ENCODE results near the gene VASH1.

The VASH1 gene

GRCh38 chr14:76832503-76832988 lies 71.3 kb downstream of the VASH1 start:
- Histone ChIP-seq H3K9me2 (ENCODE audit: low read depth, low read length) (no peaks in the 10 kb centered on the region), H3K4me2 (ENCODE audit: low read length) (no peak overlapping the region), H3K9ac (ENCODE audit: low read length) (no peak overlapping the region), H4K20me1 (ENCODE audit: insufficient read depth, low read length) (no peaks in the 10 kb centered on the region), H3K9me3 (ENCODE audit: low read length) (no peaks in the 10 kb centered on the region), H3F3A (ENCODE audit: insufficient read depth, low read length) (no peaks in the 10 kb centered on the region), H3K4me1 (ENCODE audit: insufficient read depth, low read length, severe bottlenecking) (no peaks in the 10 kb centered on the region), H3K27ac (ENCODE audit: low read depth, low read length, poor library complexity, severe bottlenecking) (no peak overlapping the region), H3K4me3 (ENCODE audit: low read depth, low read length, poor library complexity, severe bottlenecking) (no peak overlapping the region), H3K27me3 (ENCODE audit: insufficient read depth, low read length) (0 out of 2 replicates have a peak, but pooled peaks cover 10% of the 10 kb centered on the region), H3K36me3 (ENCODE audit: insufficient read depth, low read length) (no peaks in the 10 kb centered on the region), H3K79me2 (ENCODE audit: insufficient read depth, low read length) (no peaks in the 10 kb centered on the region), H2AFZ (ENCODE audit: low read length) (no peak overlapping the region)
- TF ChIP-seq CTCF (IDR thresholded peaks at IDR 0.05; ENCODE audit: low read length) (no peak), EZH2 (IDR thresholded peaks at IDR 0.05; ENCODE audit: borderline replicate concordance, low read length) (no peak)
